CD4-positive, alpha-beta T cell treated with Interferon gamma for 1 hour (primary cell): Measurements from ENCODE around the gene MRPL36.

Experiments
- DNase-seq: peaks from one replicate; pipeline ENCODE4 v3.0.0-alpha.2; 2020

MRPL36 gene

GRCh38 chr5:1779782-1780613, 19.6 kb downstream of the MRPL36 start:
- DNase-seq = no peak

GRCh38 chr5:1779021-1779680, 20.5 kb downstream of the MRPL36 start:
- no peak for DNase-seq

GRCh38 chr5:1778138-1779020, 21.3 kb downstream of the MRPL36 start:
- DNase-seq = no peak

GRCh38 chr5:1777281-1778137, 22.1 kb downstream of the MRPL36 start:
- no peak for DNase-seq

GRCh38 chr5:1776831-1777230, 22.8 kb downstream of the MRPL36 start:
- no peak for DNase-seq

GRCh38 chr5:1772634-1773033, 27.0 kb downstream of the MRPL36 start:
- DNase-seq = no peak

GRCh38 chr5:1771149-1772065, 28.2 kb downstream of the MRPL36 start:
- no peak for DNase-seq

GRCh38 chr5:1770443-1770802, 29.2 kb downstream of the MRPL36 start:
- DNase-seq = no peak

- no peak for DNase-seq
Observed at GRCh38 chr5:1769752-1770442, 29.7 kb downstream of the MRPL36 start.

- no peak for DNase-seq
Observed at GRCh38 chr5:1769017-1769640, 30.5 kb downstream of the MRPL36 start.

GRCh38 chr5:1768283-1769000, 31.2 kb downstream of the MRPL36 start:
- DNase-seq = no peak

- no peak for DNase-seq
Observed at GRCh38 chr5:1767524-1768282, 31.9 kb downstream of the MRPL36 start.

- no peak for DNase-seq
Observed at GRCh38 chr5:1765880-1766235, 33.8 kb downstream of the MRPL36 start.

- DNase-seq = no peak
Observed at GRCh38 chr5:1765141-1765879, 34.3 kb downstream of the MRPL36 start.

GRCh38 chr5:1764606-1764960, 35.1 kb downstream of the MRPL36 start:
- DNase-seq = no peak

GRCh38 chr5:1763960-1764605, 35.6 kb downstream of the MRPL36 start:
- no peak for DNase-seq

GRCh38 chr5:1763548-1763911, 36.1 kb downstream of the MRPL36 start:
- no peak for DNase-seq
